Astrocyte (in vitro differentiated cells and primary cell): ENCODE results near the gene TNPO3. TPM values are rescaled to one million over a fixed set of nuclear protein-coding genes. Genes with fewer than 3 reads are reported as not detected.

Experiments used
- DNase-seq: peaks from one replicate; pipeline ENCODE4 v3.0.0-alpha.2; 2010; ENCODE audit warnings: low read depth
- FAIRE-seq: peaks from 2 replicates; lab custom pipeline; 2011; peaks lifted over from hg19 to GRCh38; lab: Jason Lieb, UNC
- H2AFZ ChIP-seq: 2 replicates; pipeline ENCODE4 v1.6.0; 2012; ENCODE audit warnings: low read depth, low read length, inconsistent platforms
- H3K27ac ChIP-seq: 2 replicates; pipeline ENCODE4 v1.5.1; 2011; ENCODE audit warnings: low read depth, low read length, inconsistent platforms
- H3K27me3 ChIP-seq: 2 replicates; pipeline ENCODE4 v1.6.0; 2011; ENCODE audit warnings: low read length, inconsistent platforms; ENCODE audit not compliant: insufficient read depth
- H3K36me3 ChIP-seq: 2 replicates; pipeline ENCODE4 v1.5.1; 2011; ENCODE audit warnings: low read length, inconsistent platforms; ENCODE audit not compliant: insufficient read depth
- H3K4me1 ChIP-seq: 2 replicates; pipeline ENCODE4 v1.5.1; 2011; ENCODE audit warnings: low read length, inconsistent platforms; ENCODE audit not compliant: insufficient read depth
- H3K4me2 ChIP-seq: 2 replicates; pipeline ENCODE4 v1.6.0; 2012; ENCODE audit warnings: low read length, inconsistent platforms
- H3K4me3 ChIP-seq: 2 replicates; pipeline ENCODE4 v1.5.1; 2011; ENCODE audit warnings: low read depth, mild to moderate bottlenecking, low read length, inconsistent platforms; ENCODE audit not compliant: insufficient read depth
- H3K79me2 ChIP-seq: 2 replicates; pipeline ENCODE4 v1.6.0; 2012; ENCODE audit warnings: mild to moderate bottlenecking, low read length, inconsistent platforms; ENCODE audit not compliant: insufficient read depth
- H3K9ac ChIP-seq: 2 replicates; pipeline ENCODE4 v1.6.0; 2012; ENCODE audit warnings: mild to moderate bottlenecking, low read length, inconsistent platforms
- H3K9me3 ChIP-seq: 2 replicates; pipeline ENCODE4 v1.5.1; 2012; ENCODE audit warnings: low read depth, mild to moderate bottlenecking, low read length, inconsistent platforms; ENCODE audit not compliant: insufficient read depth
- H4K20me1 ChIP-seq: 2 replicates; pipeline ENCODE4 v1.6.0; 2012; ENCODE audit warnings: low read length, inconsistent platforms; ENCODE audit not compliant: insufficient read depth
- H3K27ac Mint-ChIP-seq: one replicate; pipeline ENCODE4 v1.8.0; 2021; ENCODE audit warnings: mild to moderate bottlenecking, mixed read lengths; ENCODE audit not compliant: unreplicated experiment
- H3K27me3 Mint-ChIP-seq: one replicate; pipeline ENCODE4 v1.8.0; 2021; ENCODE audit warnings: low read depth, mixed read lengths; ENCODE audit not compliant: unreplicated experiment
- H3K36me3 Mint-ChIP-seq: one replicate; pipeline ENCODE4 v1.8.0; 2021; ENCODE audit warnings: low read depth, mixed read lengths; ENCODE audit not compliant: unreplicated experiment
- H3K4me1 Mint-ChIP-seq: one replicate; pipeline ENCODE4 v1.8.0; 2021; ENCODE audit warnings: low read depth, mixed read lengths; ENCODE audit not compliant: unreplicated experiment
- H3K4me3 Mint-ChIP-seq: one replicate; pipeline ENCODE4 v1.8.0; 2021; ENCODE audit warnings: mild to moderate bottlenecking, moderate library complexity, mixed read lengths; ENCODE audit not compliant: unreplicated experiment
- H3K9me3 Mint-ChIP-seq: one replicate; pipeline ENCODE4 v1.8.0; 2021; ENCODE audit warnings: mild to moderate bottlenecking, mixed read lengths; ENCODE audit not compliant: unreplicated experiment
- EZH2 ChIP-seq: IDR thresholded peaks from 2 replicates; pipeline ENCODE4 v1.6.1; 2012; ENCODE audit warnings: mild to moderate bottlenecking, low read length, inconsistent platforms; ENCODE audit not compliant: insufficient read depth
- total RNA-seq: library from RNA; stranded (reverse); gene quantifications from 2 replicates; pipeline ENCODE4 v1.2.1, GENCODE V29; 2021
- TF ChIP-seq, protein P1 (sequence below): IDR thresholded peaks from 2 replicates; pipeline ENCODE4 v1.5.1; 2011; ENCODE audit warnings: low read depth, mild to moderate bottlenecking, inconsistent platforms, low read length, moderate library complexity; ENCODE audit not compliant: insufficient read depth

Gene TNPO3
- total RNA-seq, 1 donor from 2014 or later, result 49.2 TPM

DNA sequence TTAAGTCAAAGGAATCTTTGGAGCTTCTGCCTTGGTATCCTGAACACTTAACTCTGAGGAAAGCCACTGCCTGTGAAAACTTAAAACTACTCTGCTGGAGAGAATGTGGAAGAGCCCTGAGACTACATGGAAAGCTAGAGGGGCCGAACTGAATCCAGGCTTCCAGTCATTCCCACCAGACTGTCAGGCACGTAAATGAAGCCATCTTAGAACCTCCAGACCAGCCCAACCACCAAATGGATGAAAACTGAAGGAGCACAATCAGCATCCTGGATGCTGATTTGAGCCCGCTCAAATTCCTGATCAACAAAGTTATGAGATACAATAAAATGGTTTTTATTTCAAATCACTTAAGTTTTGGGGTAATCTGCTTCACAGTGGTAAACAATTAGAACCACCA, 30.8 kb downstream of the TNPO3 start:
- no peaks in the 10 kb centered on the region for H3K9me3 Mint-ChIP-seq

DNA sequence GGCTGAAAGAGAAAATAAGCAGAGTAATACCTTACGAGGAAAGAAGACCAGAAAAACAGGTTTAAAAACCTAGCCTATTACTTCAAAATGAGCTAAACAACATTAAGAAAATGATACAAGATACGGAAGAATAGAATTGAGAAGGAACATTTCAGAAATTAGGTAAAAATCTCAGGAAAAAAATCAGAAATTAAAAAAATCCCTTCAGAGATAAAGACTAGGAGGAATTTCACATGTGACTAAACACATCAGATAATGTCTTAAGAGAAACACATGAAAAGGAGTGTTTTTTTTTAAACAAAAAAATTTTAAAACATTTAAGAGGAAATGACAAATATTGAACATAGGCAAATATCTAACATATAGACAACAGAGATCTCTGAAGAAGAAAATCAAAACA, 33.3 kb downstream of the TNPO3 start:
- Histone ChIP-seq H3K79me2 (peaks cover 85% of the 10 kb centered on the region), H3K4me2 (no peak overlapping the region), H3K27me3 (no peaks in the 10 kb centered on the region), H3K4me3 (no peak overlapping the region), H2AFZ (no peak overlapping the region), H3K9ac (no peak overlapping the region), H3K4me1 (no peaks in the 10 kb centered on the region), H3K9me3 (no peaks in the 10 kb centered on the region), H3K36me3 (peaks cover 2% of the 10 kb centered on the region), H4K20me1 (peaks cover 58% of the 10 kb centered on the region), H3K27ac (no peak overlapping the region)
- H3K4me1 Mint-ChIP-seq, result peaks cover 8% of the 10 kb centered on the region
- no peaks in the 10 kb centered on the region for H3K9me3 Mint-ChIP-seq
- no peak overlapping the region for H3K27ac Mint-ChIP-seq
- TF ChIP-seq, protein P1, sequence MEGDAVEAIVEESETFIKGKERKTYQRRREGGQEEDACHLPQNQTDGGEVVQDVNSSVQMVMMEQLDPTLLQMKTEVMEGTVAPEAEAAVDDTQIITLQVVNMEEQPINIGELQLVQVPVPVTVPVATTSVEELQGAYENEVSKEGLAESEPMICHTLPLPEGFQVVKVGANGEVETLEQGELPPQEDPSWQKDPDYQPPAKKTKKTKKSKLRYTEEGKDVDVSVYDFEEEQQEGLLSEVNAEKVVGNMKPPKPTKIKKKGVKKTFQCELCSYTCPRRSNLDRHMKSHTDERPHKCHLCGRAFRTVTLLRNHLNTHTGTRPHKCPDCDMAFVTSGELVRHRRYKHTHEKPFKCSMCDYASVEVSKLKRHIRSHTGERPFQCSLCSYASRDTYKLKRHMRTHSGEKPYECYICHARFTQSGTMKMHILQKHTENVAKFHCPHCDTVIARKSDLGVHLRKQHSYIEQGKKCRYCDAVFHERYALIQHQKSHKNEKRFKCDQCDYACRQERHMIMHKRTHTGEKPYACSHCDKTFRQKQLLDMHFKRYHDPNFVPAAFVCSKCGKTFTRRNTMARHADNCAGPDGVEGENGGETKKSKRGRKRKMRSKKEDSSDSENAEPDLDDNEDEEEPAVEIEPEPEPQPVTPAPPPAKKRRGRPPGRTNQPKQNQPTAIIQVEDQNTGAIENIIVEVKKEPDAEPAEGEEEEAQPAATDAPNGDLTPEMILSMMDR, result no peak
- no peak for TF ChIP-seq EZH2
- no peak overlapping the region for H3K4me3 Mint-ChIP-seq
- DNase-seq, result no peak
- FAIRE-seq, result no peak
- no peaks in the 10 kb centered on the region for H3K27me3 Mint-ChIP-seq
- no peaks in the 10 kb centered on the region for H3K36me3 Mint-ChIP-seq

More for the DNA sequence above, 30.8 kb downstream of the TNPO3 start:
- Mint-ChIP-seq H3K27me3 (no peaks in the 10 kb centered on the region), H3K36me3 (no peaks in the 10 kb centered on the region), H3K27ac (peak overlapping the region; percentile 19), H3K4me3 (no peak overlapping the region), H3K4me1 (peaks cover 8% of the 10 kb centered on the region)
- Histone ChIP-seq H3K9me3 (no peaks in the 10 kb centered on the region), H3K27me3 (no peaks in the 10 kb centered on the region), H3K79me2 (peaks cover 89% of the 10 kb centered on the region), H2AFZ (no peak overlapping the region), H3K36me3 (peaks cover 2% of the 10 kb centered on the region), H3K9ac (no peak overlapping the region), H3K27ac (no peak overlapping the region), H3K4me2 (no peak overlapping the region), H4K20me1 (peaks cover 55% of the 10 kb centered on the region), H3K4me3 (no peak overlapping the region), H3K4me1 (no peaks in the 10 kb centered on the region)
- TF ChIP-seq, protein P1, result no peak
- no peak for TF ChIP-seq EZH2
- no peak for FAIRE-seq
- no peak for DNase-seq

DNA sequence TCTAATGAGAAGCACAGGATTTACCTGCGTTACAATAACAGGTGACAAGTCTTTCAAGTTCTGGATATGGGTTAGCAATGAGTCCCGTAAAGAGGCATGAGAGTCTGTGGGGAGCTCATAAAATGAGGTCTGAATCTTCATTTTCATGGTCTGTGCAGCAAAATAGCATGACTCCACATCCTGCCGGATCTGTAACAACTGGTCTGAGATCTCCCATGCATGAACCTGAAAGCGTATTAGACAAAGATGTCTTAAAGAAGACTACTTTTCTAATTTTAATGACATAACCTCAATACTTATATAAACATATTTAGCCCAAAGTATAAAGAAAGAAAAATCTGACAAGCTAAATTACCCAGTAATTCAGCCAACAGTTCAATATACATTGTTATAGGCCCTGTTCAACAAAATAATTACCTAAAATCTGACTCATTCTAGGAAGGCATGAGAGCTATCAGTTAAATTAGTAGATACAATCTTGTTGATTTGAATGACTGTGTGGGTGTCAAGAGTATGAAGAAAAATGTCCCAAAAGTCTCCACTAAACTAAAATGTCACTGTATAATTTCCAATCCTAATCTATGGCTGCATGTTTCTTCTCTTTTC, 36.9 kb downstream of the TNPO3 start:
- Mint-ChIP-seq H3K27me3 (no peaks in the 10 kb centered on the region), H3K36me3 (peaks cover 3% of the 10 kb centered on the region), H3K27ac (no peak overlapping the region), H3K9me3 (no peaks in the 10 kb centered on the region), H3K4me1 (no peaks in the 10 kb centered on the region), H3K4me3 (no peak overlapping the region)
- DNase-seq (no peak), FAIRE-seq (no peak)
- Histone ChIP-seq H3K36me3 (peaks cover 15% of the 10 kb centered on the region), H3K9ac (no peak overlapping the region), H3K79me2 (peaks cover 58% of the 10 kb centered on the region), H3K9me3 (no peaks in the 10 kb centered on the region), H4K20me1 (peaks cover 44% of the 10 kb centered on the region), H3K4me1 (no peaks in the 10 kb centered on the region), H3K27ac (no peak overlapping the region), H3K4me2 (no peak overlapping the region), H3K27me3 (no peaks in the 10 kb centered on the region), H2AFZ (no peak overlapping the region), H3K4me3 (no peak overlapping the region)
- TF ChIP-seq, protein P1, result no peak
- TF ChIP-seq EZH2, result no peak
